ENCODE results near the gene TBPL2. TPM values are rescaled to one million over a fixed set of nuclear protein-coding genes. Genes with fewer than 3 reads are reported as not detected.
A peak's percentile ranks its signal among the peaks of the same experiment; 100 is the strongest.

Gene TBPL2
- total and polyA plus RNA-seq, 2 of the 13 experiments (the other 11 are each of a cell fraction or from before 2014, with no cell fraction given): not detected

DNA sequence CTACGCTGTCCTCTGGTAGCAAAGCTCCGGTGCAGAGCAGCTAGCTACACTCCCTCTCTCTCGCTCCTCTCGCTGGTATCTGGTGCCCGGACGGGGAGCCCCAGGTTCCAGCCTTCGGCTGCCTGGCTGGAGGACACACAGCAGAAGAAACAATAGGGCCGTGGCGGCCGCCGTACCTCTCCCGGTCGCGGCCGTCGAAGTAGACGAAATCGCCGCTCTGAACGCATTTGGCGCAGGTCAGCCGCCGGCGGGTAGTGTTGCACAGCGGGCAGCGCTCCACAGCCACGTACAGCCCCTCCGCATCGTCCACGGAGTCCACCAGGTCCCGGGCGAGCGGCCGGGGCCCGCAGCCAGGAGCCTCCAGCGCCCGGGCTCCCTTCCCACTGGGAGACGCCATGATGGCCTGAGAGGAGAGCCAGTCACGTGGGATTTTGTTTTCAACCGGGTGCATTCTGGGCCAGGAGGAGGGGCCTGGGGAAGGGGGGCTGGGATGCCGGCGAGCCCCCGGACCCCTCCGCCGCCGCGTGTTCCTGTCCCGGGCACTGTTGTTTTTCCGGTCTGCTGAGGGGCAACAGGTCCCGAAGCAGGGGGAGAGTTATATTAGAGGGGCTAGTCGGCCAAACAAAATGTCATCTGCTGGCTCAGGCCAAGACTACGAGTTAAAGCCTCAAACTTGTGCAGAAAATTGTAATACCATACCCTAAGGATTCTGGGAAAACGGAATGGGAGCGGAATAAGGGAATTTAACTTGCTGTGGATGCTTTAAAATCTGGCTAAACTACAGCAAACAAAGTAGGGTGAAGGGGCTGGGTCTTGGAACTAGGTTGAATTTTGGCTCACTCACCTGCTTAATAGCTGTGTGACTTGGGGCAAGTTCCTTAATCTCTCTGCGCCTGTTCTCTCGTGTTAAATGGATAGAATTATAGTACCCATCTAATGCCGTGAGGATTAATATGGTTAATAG, 28.7 kb downstream of the TBPL2 start, which contains the start of gene ATG14 (continued):
- TF ChIP-seq, protein P1, sequence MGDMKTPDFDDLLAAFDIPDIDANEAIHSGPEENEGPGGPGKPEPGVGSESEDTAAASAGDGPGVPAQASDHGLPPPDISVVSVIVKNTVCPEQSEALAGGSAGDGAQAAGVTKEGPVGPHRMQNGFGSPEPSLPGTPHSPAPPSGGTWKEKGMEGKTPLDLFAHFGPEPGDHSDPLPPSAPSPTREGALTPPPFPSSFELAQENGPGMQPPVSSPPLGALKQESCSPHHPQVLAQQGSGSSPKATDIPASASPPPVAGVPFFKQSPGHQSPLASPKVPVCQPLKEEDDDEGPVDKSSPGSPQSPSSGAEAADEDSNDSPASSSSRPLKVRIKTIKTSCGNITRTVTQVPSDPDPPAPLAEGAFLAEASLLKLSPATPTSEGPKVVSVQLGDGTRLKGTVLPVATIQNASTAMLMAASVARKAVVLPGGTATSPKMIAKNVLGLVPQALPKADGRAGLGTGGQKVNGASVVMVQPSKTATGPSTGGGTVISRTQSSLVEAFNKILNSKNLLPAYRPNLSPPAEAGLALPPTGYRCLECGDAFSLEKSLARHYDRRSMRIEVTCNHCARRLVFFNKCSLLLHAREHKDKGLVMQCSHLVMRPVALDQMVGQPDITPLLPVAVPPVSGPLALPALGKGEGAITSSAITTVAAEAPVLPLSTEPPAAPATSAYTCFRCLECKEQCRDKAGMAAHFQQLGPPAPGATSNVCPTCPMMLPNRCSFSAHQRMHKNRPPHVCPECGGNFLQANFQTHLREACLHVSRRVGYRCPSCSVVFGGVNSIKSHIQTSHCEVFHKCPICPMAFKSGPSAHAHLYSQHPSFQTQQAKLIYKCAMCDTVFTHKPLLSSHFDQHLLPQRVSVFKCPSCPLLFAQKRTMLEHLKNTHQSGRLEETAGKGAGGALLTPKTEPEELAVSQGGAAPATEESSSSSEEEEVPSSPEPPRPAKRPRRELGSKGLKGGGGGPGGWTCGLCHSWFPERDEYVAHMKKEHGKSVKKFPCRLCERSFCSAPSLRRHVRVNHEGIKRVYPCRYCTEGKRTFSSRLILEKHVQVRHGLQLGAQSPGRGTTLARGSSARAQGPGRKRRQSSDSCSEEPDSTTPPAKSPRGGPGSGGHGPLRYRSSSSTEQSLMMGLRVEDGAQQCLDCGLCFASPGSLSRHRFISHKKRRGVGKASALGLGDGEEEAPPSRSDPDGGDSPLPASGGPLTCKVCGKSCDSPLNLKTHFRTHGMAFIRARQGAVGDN (CRISPR knock-in tag; IDR thresholded peaks at IDR 0.05): peak; percentile 95
- TF ChIP-seq SIN3B (IDR thresholded peaks at IDR 0.05; ENCODE audit: low read length) (peak; percentile 100), PPARG (CRISPR knock-in tag; conservative IDR thresholded peaks at IDR 0.05) (no peak; the same call in 1 of the 2 replicates), BHLHE40 (IDR thresholded peaks at IDR 0.05; ENCODE audit: low read length) (peak; percentile 48), BRCA1 (CRISPR knock-in tag; IDR thresholded peaks at IDR 0.05) (no peak; the same call in 1 of the 2 replicates), JUND (CRISPR knock-in tag; IDR thresholded peaks at IDR 0.05) (peak; percentile 58; the same call in 1 of the 2 replicates), ZFX (CRISPR knock-in tag; IDR thresholded peaks at IDR 0.05; ENCODE audit: low read depth) (peak; percentile 97), FOSL2 (CRISPR knock-in tag; IDR thresholded peaks at IDR 0.05) (no peak; the same call in 1 of the 2 replicates), ZSCAN9 (CRISPR knock-in tag; IDR thresholded peaks at IDR 0.05; ENCODE audit: borderline replicate concordance) (peak; percentile 18; the same call in 1 of the 2 replicates), ZNF678 (CRISPR knock-in tag; IDR thresholded peaks at IDR 0.05) (peak; percentile 61; the same call in 1 of the 2 replicates), ZBTB20 (CRISPR knock-in tag; IDR thresholded peaks at IDR 0.05; ENCODE audit: borderline replicate concordance, low read depth) (peak; percentile 50; the same call in 1 of the 2 replicates), ZNF790 (CRISPR knock-in tag; IDR thresholded peaks at IDR 0.05; ENCODE audit: borderline replicate concordance) (no peak), NR3C1 (CRISPR knock-in tag; IDR thresholded peaks at IDR 0.05) (no peak), MYNN (CRISPR knock-in tag; IDR thresholded peaks at IDR 0.05; ENCODE audit: low read depth) (0 out of 2 replicates have a peak, but pooled peaks have one; percentile 67), DPF2 (CRISPR knock-in tag; IDR thresholded peaks at IDR 0.05; ENCODE audit: borderline replicate concordance, low read depth) (no peak), CCAR2 (optimal IDR thresholded peaks at IDR 0.05; ENCODE audit: low read depth, low read length) (no peak)
- TF ChIP-seq, protein P2, sequence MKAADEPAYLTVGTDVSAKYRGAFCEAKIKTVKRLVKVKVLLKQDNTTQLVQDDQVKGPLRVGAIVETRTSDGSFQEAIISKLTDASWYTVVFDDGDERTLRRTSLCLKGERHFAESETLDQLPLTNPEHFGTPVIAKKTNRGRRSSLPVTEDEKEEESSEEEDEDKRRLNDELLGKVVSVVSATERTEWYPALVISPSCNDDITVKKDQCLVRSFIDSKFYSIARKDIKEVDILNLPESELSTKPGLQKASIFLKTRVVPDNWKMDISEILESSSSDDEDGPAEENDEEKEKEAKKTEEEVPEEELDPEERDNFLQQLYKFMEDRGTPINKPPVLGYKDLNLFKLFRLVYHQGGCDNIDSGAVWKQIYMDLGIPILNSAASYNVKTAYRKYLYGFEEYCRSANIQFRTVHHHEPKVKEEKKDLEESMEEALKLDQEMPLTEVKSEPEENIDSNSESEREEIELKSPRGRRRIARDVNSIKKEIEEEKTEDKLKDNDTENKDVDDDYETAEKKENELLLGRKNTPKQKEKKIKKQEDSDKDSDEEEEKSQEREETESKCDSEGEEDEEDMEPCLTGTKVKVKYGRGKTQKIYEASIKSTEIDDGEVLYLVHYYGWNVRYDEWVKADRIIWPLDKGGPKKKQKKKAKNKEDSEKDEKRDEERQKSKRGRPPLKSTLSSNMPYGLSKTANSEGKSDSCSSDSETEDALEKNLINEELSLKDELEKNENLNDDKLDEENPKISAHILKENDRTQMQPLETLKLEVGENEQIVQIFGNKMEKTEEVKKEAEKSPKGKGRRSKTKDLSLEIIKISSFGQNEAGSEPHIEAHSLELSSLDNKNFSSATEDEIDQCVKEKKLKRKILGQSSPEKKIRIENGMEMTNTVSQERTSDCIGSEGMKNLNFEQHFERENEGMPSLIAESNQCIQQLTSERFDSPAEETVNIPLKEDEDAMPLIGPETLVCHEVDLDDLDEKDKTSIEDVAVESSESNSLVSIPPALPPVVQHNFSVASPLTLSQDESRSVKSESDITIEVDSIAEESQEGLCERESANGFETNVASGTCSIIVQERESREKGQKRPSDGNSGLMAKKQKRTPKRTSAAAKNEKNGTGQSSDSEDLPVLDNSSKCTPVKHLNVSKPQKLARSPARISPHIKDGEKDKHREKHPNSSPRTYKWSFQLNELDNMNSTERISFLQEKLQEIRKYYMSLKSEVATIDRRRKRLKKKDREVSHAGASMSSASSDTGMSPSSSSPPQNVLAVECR (CRISPR knock-in tag; IDR thresholded peaks at IDR 0.05; ENCODE audit: borderline replicate concordance): peak; percentile 94
- TF ChIP-seq, protein P3, sequence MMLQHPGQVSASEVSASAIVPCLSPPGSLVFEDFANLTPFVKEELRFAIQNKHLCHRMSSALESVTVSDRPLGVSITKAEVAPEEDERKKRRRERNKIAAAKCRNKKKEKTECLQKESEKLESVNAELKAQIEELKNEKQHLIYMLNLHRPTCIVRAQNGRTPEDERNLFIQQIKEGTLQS (CRISPR knock-in tag; IDR thresholded peaks at IDR 0.05): no peak
- TF ChIP-seq, protein P4, sequence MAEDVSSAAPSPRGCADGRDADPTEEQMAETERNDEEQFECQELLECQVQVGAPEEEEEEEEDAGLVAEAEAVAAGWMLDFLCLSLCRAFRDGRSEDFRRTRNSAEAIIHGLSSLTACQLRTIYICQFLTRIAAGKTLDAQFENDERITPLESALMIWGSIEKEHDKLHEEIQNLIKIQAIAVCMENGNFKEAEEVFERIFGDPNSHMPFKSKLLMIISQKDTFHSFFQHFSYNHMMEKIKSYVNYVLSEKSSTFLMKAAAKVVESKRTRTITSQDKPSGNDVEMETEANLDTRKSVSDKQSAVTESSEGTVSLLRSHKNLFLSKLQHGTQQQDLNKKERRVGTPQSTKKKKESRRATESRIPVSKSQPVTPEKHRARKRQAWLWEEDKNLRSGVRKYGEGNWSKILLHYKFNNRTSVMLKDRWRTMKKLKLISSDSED (CRISPR knock-in tag; IDR thresholded peaks at IDR 0.05): no peak

All from HepG2 (cell line).